Tongue (tissue), 2 donors: ENCODE results near the gene TSPAN11. TPM values are rescaled to one million over a fixed set of nuclear protein-coding genes. Genes with fewer than 3 reads are reported as not detected.

Source experiments
- DNase-seq: peaks from one replicate; pipeline ENCODE4 v3.0.0-alpha.2; 2015
- total RNA-seq: library from RNA; depleted of rRNA; stranded (reverse); fragments of >200 nt; gene quantifications from one replicate; pipeline ENCODE4 v1.2.3, GENCODE V29; 2014

The TSPAN11 gene
- total RNA-seq, 1 donor from 2014 or later: 27.1 TPM

- DNase-seq: no peak
These were observed 34.5 kb downstream of the TSPAN11 start for GRCh38 chr12:30961030-30961429.

- DNase-seq: no peak
These were observed 35.5 kb downstream of the TSPAN11 start for GRCh38 chr12:30962047-30962446.

GRCh38 chr12:30963709-30964564 lies 37.4 kb downstream of the TSPAN11 start:
- no peak for DNase-seq

DNA sequence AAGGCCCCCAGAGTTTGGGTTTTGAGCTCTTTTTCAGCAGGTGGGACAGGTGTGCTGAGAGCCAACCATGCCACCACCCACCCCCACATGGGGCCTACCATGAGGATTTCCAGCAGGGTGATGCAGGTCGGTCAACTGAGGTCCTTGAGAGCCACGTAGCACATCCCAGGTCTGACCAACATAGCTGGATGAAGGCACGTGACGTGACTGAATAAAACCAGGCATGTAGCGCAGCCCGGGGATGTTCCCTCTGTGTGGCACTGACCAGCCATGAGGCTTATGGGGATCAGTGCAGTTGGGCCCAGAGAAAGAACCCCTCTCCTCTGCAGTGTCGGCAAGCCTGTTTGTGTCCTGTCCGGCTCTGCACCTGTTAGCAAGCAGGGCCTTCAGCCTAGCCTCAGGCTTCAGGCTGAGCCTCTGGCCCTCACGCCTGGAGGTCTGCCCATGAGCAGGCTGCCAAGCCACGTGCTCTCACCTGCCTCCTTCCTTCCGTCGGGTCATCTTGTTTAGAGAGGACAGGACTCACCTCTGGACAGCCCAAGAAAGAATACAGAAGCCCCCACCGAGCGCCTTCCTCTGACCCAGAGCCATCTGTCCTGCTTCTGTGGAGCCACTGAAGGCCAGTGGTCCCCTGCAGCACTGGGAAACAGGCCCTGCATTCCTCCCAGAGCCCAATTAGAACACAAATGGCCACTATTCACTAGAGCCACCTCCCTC lies 38.5 kb downstream of the TSPAN11 start:
- DNase-seq: no peak

DNA sequence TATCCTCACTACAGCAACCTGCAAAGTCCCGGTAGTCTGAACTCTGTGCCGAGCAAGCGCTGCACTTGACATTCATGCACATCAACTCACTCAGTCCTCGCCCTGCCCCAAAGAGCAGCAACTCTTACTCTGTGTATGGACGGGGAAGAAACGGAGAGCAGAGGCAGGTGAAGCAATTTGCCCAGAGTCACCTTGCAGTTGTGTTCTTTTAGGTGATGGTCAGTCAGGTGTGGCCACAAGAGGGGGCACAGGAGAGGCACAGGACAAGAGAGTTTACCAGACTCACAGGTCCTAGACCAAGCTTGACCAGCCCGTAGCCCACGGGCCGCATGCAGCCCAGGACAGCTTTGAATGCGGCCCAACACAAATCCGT lies 39.1 kb downstream of the TSPAN11 start:
- no peak for DNase-seq

DNA sequence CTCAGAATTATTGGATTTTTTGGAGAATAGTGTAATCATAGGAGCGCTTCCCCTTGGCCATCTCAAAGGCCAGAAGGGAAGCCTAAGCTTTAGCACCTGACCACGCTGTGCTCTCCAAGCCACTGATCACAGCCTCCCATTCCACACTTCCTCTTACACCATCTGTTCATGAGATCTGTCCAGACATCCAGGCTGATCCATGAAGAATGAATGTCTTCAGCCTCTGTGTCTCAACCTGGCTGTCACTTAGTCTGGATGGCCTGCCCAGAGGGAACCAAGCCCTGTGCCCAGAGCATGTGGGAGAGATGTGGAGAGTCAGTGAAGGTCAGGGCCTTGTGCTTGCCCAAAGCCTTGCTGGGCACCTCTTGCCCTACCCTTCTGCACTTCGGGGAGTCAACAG lies 40.5 kb downstream of the TSPAN11 start:
- no peak for DNase-seq

DNA sequence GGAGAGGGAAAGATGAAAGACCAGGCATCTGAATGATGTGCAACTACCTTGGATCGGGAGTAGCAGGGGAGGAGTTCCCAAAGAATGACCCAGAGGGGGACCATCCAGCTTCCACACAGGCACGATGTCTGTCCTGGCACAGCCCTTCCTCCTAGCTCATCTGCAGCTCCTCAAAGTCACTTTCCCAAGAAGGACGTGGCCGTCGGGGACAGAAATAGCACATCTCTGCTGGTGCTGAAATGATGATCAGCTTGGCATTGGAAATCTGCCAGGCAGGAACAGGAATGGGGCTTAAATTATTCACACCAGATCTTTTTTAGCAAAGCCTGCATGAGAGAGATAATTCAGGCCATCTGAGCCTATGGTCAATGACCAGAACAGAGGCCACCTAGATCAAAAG lies 41.7 kb downstream of the TSPAN11 start:
- DNase-seq: peak; percentile 53

GRCh38 chr12:30969006-30969405 lies 42.5 kb downstream of the TSPAN11 start:
- DNase-seq: no peak

GRCh38 chr12:30969606-30970395 lies 43.3 kb downstream of the TSPAN11 start:
- no peak for DNase-seq

GRCh38 chr12:30970559-30971197 lies 44.1 kb downstream of the TSPAN11 start:
- DNase-seq: peak; percentile 90

DNA sequence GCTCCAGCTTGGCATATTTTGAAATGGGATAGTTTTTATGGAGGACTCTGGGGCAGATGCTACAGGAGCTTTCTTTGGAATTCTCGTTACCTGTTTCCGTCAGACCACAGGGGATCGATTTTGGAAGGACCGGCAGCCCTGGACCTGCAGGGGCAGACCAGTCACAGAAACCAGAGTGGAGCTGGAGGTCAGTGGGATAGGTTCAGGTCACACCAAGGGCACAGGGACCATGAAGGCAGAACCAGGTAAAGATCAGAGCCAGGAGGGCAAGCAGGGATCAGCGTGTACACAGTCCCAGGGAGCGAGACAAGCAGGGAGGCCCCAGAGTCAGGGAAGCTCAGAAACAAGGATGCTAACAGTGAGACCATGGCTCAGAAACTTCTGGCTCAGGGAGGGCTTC lies 45.5 kb downstream of the TSPAN11 start:
- DNase-seq: no peak

GRCh38 chr12:30973175-30973574 lies 46.6 kb downstream of the TSPAN11 start:
- DNase-seq: no peak

DNA sequence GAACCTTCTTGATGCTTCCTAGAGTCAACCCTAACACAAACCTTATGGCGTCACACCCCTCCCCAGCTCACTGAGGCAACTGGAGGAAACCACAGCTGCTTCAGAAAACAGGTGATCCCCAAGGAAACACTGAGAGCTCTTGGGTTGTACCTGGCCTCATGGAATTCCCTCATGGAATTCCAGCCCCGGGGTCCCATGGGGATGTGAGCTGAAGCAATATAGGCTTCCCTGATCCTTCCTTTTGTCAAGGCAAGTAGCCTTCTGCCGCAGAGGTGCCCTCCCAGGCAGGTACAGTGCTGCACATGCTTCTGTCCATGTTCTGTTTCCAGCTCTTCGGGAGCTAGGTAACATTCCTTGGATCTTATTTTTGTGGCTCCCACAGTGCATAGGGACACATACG lies 47.3 kb downstream of the TSPAN11 start:
- DNase-seq: no peak

DNA sequence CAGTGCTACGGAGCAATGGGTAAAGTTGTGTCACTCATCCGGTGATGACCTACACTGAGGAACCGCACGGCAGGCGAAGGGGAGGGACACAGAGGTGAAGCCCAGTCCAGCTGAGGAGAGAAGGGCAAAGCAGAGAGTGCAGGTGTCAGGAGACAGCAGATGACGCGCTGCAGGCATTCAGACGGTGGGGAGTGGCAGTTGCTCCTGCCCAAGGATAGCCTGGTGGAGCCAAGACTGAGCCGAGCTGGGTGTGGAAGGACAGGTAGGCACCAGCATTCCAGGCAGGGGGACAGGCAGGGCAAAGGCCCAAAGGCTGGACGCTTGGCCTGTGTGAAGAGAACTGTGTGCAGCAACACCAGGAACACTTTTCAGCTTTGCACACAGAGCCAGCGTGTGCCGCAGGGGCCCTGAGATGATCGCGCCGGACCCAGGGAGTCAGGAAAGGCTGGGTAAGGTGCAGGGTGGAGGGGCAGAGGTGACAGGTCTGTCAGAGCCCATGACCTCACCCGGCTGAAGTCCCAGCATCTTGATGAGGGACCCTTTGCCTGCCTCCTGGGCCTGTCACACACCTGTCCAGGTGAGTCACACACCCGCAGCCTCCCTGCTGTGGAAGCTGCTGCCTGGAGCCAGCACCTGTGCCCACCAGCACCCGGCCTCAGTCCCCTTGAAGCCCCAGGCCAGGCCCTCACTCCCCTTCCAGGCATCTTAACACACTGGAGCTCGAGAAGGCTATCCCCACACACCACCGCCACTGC lies 48.4 kb downstream of the TSPAN11 start:
- no peak for DNase-seq

- no peak for DNase-seq
These were observed 49.0 kb downstream of the TSPAN11 start for GRCh38 chr12:30975581-30975980.

GRCh38 chr12:30976206-30976605 lies 49.7 kb downstream of the TSPAN11 start:
- DNase-seq: no peak

DNA sequence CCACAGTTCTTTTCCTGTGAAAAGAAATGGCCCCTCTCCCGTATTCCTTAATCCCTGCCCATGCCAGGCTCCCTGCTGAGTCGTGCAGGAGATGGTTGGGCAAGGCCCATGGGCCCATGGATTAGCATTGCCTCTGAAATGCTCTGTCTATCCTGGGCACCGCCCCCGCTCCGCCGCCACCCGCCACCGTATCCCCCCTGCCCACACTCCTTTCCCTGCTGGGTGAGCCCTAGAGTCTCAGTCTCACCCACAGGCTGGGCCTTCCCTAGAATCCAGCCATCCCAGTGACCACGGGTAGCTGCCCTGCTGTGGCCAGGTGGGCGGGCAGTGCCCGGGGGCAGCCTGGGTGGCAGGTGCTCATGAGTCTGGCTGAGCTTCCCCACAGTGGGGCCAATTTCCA lies 50.6 kb downstream of the TSPAN11 start:
- no peak for DNase-seq

DNA sequence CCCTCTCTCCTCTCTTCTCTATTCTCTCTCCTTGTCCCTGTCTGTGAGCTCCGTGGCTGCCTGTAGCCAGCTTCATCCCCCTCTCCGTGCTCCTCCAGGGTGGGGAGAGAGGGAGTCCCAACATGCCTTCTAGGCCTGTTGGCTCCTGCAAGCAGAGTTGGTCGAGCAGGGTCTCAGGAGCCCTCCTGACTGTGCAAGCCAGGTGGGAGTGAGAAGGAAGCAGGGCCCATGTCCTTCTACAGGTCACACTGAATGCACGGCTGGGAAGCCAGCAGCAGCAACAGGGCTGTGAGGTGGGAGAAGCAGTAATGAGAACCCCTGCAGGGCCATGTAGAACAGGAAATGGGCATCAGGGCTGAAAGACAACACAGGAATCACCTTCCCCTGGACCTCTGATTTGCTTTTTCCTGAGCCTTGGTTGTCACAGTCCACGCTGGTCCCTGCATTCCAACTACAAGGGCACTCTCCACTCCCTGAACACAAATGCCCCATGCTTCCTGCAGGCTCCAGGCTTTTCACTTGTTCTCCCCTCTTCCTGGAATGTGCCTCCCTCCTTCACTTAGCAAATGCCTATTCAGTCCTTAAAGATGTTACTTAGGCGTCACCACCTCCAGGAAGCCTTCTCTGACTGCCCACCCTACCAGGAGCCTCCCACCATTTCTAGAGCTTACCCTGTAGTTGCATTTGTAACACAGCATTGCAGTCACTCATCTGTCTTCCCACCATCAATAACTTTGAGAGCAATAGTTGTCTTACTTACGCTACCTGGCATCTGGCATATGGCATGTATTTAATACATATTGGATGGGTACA lies 51.2 kb downstream of the TSPAN11 start:
- DNase-seq: no peak

- peak; percentile 90 for DNase-seq
These were observed 52.1 kb downstream of the TSPAN11 start for GRCh38 chr12:30978639-30979038.

- DNase-seq: no peak
These were observed 53.1 kb downstream of the TSPAN11 start for GRCh38 chr12:30979371-30980259.
